H1 (cell line): ENCODE measurements around the gene SIN3B. TPM values are rescaled to one million over a fixed set of nuclear protein-coding genes. Genes with fewer than 3 reads are reported as not detected.

Experiments
- CTCF ChIA-PET: fragments of 300-600 bp; sonication (Branson Sonifier 250); formaldehyde crosslinking; loops from one replicate; lab custom pipeline; 2021; ENCODE audit not compliant: partially characterized antibody; lab: Charles Lee
- POLR2A ChIA-PET: fragments of 300-600 bp; sonication (Branson Sonifier 250); formaldehyde crosslinking; loops from one replicate; lab custom pipeline; 2021; ENCODE audit warnings: inconsistent platforms; ENCODE audit not compliant: partially characterized antibody; lab: Charles Lee
- DNase-seq, 2 experiments: peaks; one replicate each; pipeline versions ENCODE4 v3.0.0 to v3.0.0-alpha.2; 2010 to 2022; ENCODE audit warnings: low spot score in 2 of 2, low read depth in 1 of 2, mixed read lengths in 1 of 2
- FAIRE-seq: peaks from 2 replicates; lab custom pipeline; 2011; peaks lifted over from hg19 to GRCh38; lab: Jason Lieb, UNC
- H2AFZ ChIP-seq: 2 replicates; pipeline ENCODE4 v1.8.1; 2012; ENCODE audit warnings: low read length, inconsistent platforms
- H2AK5ac ChIP-seq: 2 replicates; pipeline ENCODE4 v1.6.1; 2013; ENCODE audit warnings: low read depth, low read length
- H2BK120ac ChIP-seq: replicated peaks from 2 replicates; pipeline ENCODE3; 2013; ENCODE audit warnings: low read depth, low read length, inconsistent platforms
- H2BK12ac ChIP-seq: 2 replicates; pipeline ENCODE4 v1.6.1; 2013; ENCODE audit warnings: low read depth, low read length
- H2BK15ac ChIP-seq: 2 replicates; pipeline ENCODE4 v1.6.1; 2013; ENCODE audit warnings: low read length
- H2BK20ac ChIP-seq: 2 replicates; pipeline ENCODE4 v1.6.1; 2013; ENCODE audit warnings: low read length
- H2BK5ac ChIP-seq: 2 replicates; pipeline ENCODE4 v1.6.1; 2013; ENCODE audit warnings: low read depth, low read length
- H3K14ac ChIP-seq: 2 replicates; pipeline ENCODE4 v1.6.1; 2013; ENCODE audit warnings: inconsistent platforms; ENCODE audit not compliant: insufficient read length
- H3K18ac ChIP-seq: 2 replicates; pipeline ENCODE4 v1.6.1; 2013; ENCODE audit warnings: low read length; ENCODE audit errors: extremely low read depth
- H3K23ac ChIP-seq: 2 replicates; pipeline ENCODE4 v1.6.1; 2013; ENCODE audit warnings: inconsistent platforms; ENCODE audit not compliant: insufficient read length
- H3K23me2 ChIP-seq: 2 replicates; pipeline ENCODE4 v1.6.1; 2013; ENCODE audit warnings: low read depth, low read length
- H3K27ac ChIP-seq: 2 replicates; pipeline ENCODE4 v1.6.1; 2011; ENCODE audit warnings: low read depth, low read length, inconsistent platforms
- H3K27me3 ChIP-seq, 4 experiments: replicated peaks in 1 of 4; 1 replicate in 1 of 4; 2 replicates in 3 of 4; pipeline versions ENCODE4 v1.6.1 to v1.8.1; 2011 to 2013; ENCODE audit warnings: low read length in 3 of 4, mild to moderate bottlenecking in 3 of 4, inconsistent platforms in 2 of 4, mixed read lengths in 2 of 4, moderate library complexity in 1 of 4; ENCODE audit not compliant: control insufficient read depth in 3 of 4, insufficient read depth in 3 of 4; ENCODE audit errors: extremely low read depth in 1 of 4
- H3K36me3 ChIP-seq, 4 experiments: 2 replicates each; pipeline versions ENCODE4 v1.6.1 to v1.8.1; 2011 to 2013; ENCODE audit warnings: mild to moderate bottlenecking in 4 of 4, low read length in 3 of 4, moderate library complexity in 2 of 4, control low read depth in 1 of 4, inconsistent platforms in 1 of 4; ENCODE audit not compliant: insufficient read depth in 4 of 4, control insufficient read depth in 2 of 4
- H3K4ac ChIP-seq: replicated peaks from 2 replicates; pipeline ENCODE3; 2013; ENCODE audit warnings: low read length, low read depth, mixed read lengths, inconsistent platforms; ENCODE audit not compliant: insufficient read length
- H3K4me1 ChIP-seq, 4 experiments: replicated peaks in 1 of 4; 1 replicate in 1 of 4; 2 replicates in 3 of 4; pipeline versions ENCODE4 v1.6.1 to v1.8.1; 2011 to 2013; ENCODE audit warnings: low read length in 3 of 4, inconsistent platforms in 2 of 4, mixed read lengths in 1 of 4; ENCODE audit not compliant: insufficient read depth in 4 of 4, control insufficient read depth in 3 of 4
- H3K4me2 ChIP-seq, 2 experiments: 2 replicates each; pipeline versions ENCODE4 v1.6.1 to v1.8.1; 2011 to 2013; ENCODE audit warnings: low read depth in 2 of 2, low read length in 2 of 2, control low read depth in 1 of 2, inconsistent platforms in 1 of 2, mild to moderate bottlenecking in 1 of 2; ENCODE audit not compliant: insufficient read depth in 1 of 2
- H3K4me3 ChIP-seq, 4 experiments: fragments of 200-600, 300-600 bp in 1 of 4; sonication (generic), shearing (Covaris generic), sonication (Bioruptor Twin) in 1 of 4; 2 replicates each; pipeline versions ENCODE4 v1.5.1 to v1.8.1; 2011 to 2016; ENCODE audit warnings: low read length in 4 of 4, low read depth in 3 of 4, control low read depth in 2 of 4, inconsistent platforms in 2 of 4, mild to moderate bottlenecking in 2 of 4, mixed read lengths in 1 of 4, moderate library complexity in 1 of 4; ENCODE audit not compliant: insufficient read depth in 2 of 4; ENCODE audit errors: extremely low read depth in 1 of 4
- H3K56ac ChIP-seq: replicated peaks from 2 replicates; pipeline ENCODE3; 2013; ENCODE audit warnings: low read depth, mild to moderate bottlenecking, mixed read lengths, low read length, inconsistent platforms; ENCODE audit not compliant: insufficient read length
- H3K79me1 ChIP-seq: 2 replicates; pipeline ENCODE4 v1.6.1; 2013; ENCODE audit warnings: low read depth, low read length, control low read depth
- H3K79me2 ChIP-seq, 2 experiments: 2 replicates each; pipeline versions ENCODE4 v1.6.1 to v1.8.1; 2012 to 2013; ENCODE audit warnings: low read length in 2 of 2, mild to moderate bottlenecking in 2 of 2, inconsistent platforms in 1 of 2; ENCODE audit not compliant: insufficient read depth in 2 of 2, control insufficient read depth in 1 of 2
- H3K9ac ChIP-seq, 4 experiments: replicated peaks in 1 of 4; 1 replicate in 1 of 4; 2 replicates in 3 of 4; pipeline versions ENCODE4 v1.6.1 to v1.8.1; 2011 to 2013; ENCODE audit warnings: low read depth in 3 of 4, low read length in 3 of 4, control low read depth in 2 of 4, mild to moderate bottlenecking in 2 of 4, moderate library complexity in 2 of 4, inconsistent platforms in 1 of 4; ENCODE audit errors: extremely low read depth in 1 of 4
- H3K9me3 ChIP-seq, 2 experiments: 2 replicates each; pipeline versions ENCODE4 v1.6.1 to v1.8.1; 2012 to 2013; ENCODE audit warnings: mild to moderate bottlenecking in 2 of 2, moderate library complexity in 2 of 2, control low read depth in 1 of 2, inconsistent platforms in 1 of 2, low read depth in 1 of 2, low read length in 1 of 2, mixed read lengths in 1 of 2; ENCODE audit not compliant: insufficient read depth in 2 of 2
- H4K20me1 ChIP-seq, 2 experiments: replicated peaks in 1 of 2; 2 replicates each; pipeline versions ENCODE3 to v1.8.1; 2011 to 2013; ENCODE audit warnings: inconsistent platforms in 2 of 2, low read length in 2 of 2, mild to moderate bottlenecking in 1 of 2; ENCODE audit not compliant: insufficient read depth in 2 of 2, control insufficient read depth in 1 of 2
- H4K5ac ChIP-seq: 2 replicates; pipeline ENCODE4 v1.6.1; 2013; ENCODE audit warnings: low read length, low read depth, mixed read lengths, inconsistent platforms; ENCODE audit not compliant: insufficient read length
- H4K8ac ChIP-seq: 2 replicates; pipeline ENCODE4 v1.8.0; 2013; ENCODE audit warnings: mild to moderate bottlenecking, moderate library complexity, low read length, inconsistent platforms; ENCODE audit not compliant: insufficient read depth; ENCODE audit errors: extremely low read depth
- H4K91ac ChIP-seq: replicated peaks from 2 replicates; pipeline ENCODE3; 2013; ENCODE audit warnings: low read length, mixed read lengths, inconsistent platforms; ENCODE audit not compliant: insufficient read length
- BACH1 ChIP-seq: IDR thresholded peaks from 2 replicates; pipeline ENCODE4 v1.6.1; 2012; ENCODE audit warnings: low read length, improper control_type of control experiment
- CTBP2 ChIP-seq: IDR thresholded peaks from 2 replicates; pipeline ENCODE4 v1.7.0; 2011; ENCODE audit warnings: borderline replicate concordance, mild to moderate bottlenecking, moderate library complexity, mixed read lengths, low read length; ENCODE audit not compliant: insufficient read depth, insufficient read length
- EP300 ChIP-seq, 2 experiments: IDR thresholded peaks; 1 replicate in 1 of 2; 2 replicates in 1 of 2; pipeline ENCODE4 v1.6.1; 2011 to 2012; ENCODE audit warnings: low read depth in 2 of 2, low read length in 2 of 2, mild to moderate bottlenecking in 2 of 2, borderline replicate concordance in 1 of 2, inconsistent platforms in 1 of 2, moderate library complexity in 1 of 2
- JUND ChIP-seq: IDR thresholded peaks from 2 replicates; pipeline ENCODE4 v1.6.1; 2011; ENCODE audit warnings: mild to moderate bottlenecking, improper control_type of control experiment, low read length
- NANOG ChIP-seq: IDR thresholded peaks from 2 replicates; pipeline ENCODE4 v1.6.1; 2011; ENCODE audit warnings: low read length, low read depth, mild to moderate bottlenecking, inconsistent platforms; ENCODE audit not compliant: insufficient read depth, poor library complexity, severe bottlenecking
- SAP30 ChIP-seq: fragments of 300-600 bp; sonication (generic); IDR thresholded peaks from 2 replicates; pipeline ENCODE4 v1.7.1; 2012; ENCODE audit warnings: low read length, moderate library complexity, mild to moderate bottlenecking, inconsistent platforms; ENCODE audit not compliant: insufficient read depth, insufficient replicate concordance
- SRF ChIP-seq: IDR thresholded peaks from 2 replicates; pipeline ENCODE4 v1.6.1; 2011; ENCODE audit warnings: mild to moderate bottlenecking, low read depth, low read length, moderate library complexity
- TAF1 ChIP-seq: IDR thresholded peaks from 2 replicates; pipeline ENCODE4 v1.6.1; 2011; ENCODE audit warnings: mild to moderate bottlenecking, low read depth, low read length
- WGBS, 2 experiments: shearing (Covaris generic) in 1 of 2; methylation state at CpG; one replicate each; pipeline versions ENCODE4 v1.1.6 to v1.1.7; 2013 to 2015; ENCODE audit warnings: low lambda C conversion rate in 2 of 2, mixed read lengths in 2 of 2, inconsistent platforms in 1 of 2, low coverage in 1 of 2, missing lambda C conversion rate in 1 of 2; ENCODE audit not compliant: insufficient replicate concordance in 2 of 2, insufficient coverage in 1 of 2, insufficient read length in 1 of 2; ENCODE audit errors: extremely low coverage in 1 of 2, missing lambda C conversion rate in 1 of 2; 5-methylcytosine and 5-hydroxymethylcytosine counted together
- polyA plus RNA-seq, 7 experiments: library from polyadenylated mRNA; depleted of rRNA in 3 of 7; stranded (reverse) in 5 of 7; unstranded in 2 of 7; fragments of >200 nt in 5 of 7; fragments of 200-250 nt in 2 of 7; gene quantifications; 1 replicate in 5 of 7; 2 replicates in 1 of 7; 4 replicates in 1 of 7; pipeline versions ENCODE4 v1.2.1 to v1.2.3, GENCODE V29; 2011 to 2013; ENCODE audit warnings: missing spikeins in 2 of 7, mixed read lengths in 2 of 7
- total RNA-seq: library from RNA; stranded (reverse); fragmentation: NEBNext Ultra II Directional; extraction: Animal tissue kit (Norgen Biotek cat#: 25700); gene quantifications from 2 replicates; pipeline ENCODE4 v1.2.1, GENCODE V29; 2021
- TF ChIP-seq, protein P1 (sequence below): IDR thresholded peaks from 2 replicates; pipeline ENCODE4 v1.6.1; 2012; ENCODE audit warnings: inconsistent platforms

The SIN3B gene
- total and polyA plus RNA-seq, 2 of the 8 experiments (the other 6 are each of a cell fraction or from before 2014, with no cell fraction given): 29.5 to 71.1 TPM

DNA sequence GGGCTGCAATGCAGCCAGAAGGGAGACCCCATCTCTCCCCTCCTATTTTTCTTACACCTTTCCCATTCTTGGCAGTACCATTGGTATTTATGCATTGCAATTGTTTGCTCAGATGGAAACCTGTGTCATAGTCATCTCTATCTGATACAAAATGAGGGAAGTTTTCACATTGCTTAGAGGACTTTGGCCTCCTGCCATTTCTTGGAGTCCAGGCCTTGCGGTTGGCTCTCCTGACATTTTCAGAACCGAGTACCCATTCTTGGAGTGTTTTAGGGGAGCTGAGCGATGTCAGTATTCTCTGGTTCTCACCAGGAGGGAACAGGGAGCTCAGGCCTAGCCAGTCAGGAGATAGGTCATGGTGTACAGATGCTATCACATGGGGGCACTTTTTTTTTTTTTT is 1.5 kb downstream of the SIN3B start:
- peaks cover 14 to 31% (median 27%) of the 10 kb centered on the region in 4 experiments for H3K36me3 ChIP-seq
- TF ChIP-seq NANOG (no peak), BACH1 (no peak), CTBP2 (no peak), EP300 (IDR thresholded peaks at IDR 0.05; ENCODE audit: borderline replicate concordance in 1 of 2, low read depth in 2 of 2, low read length in 2 of 2) (no peak), JUND (no peak), SRF (no peak), TAF1 (no peak), SAP30 (no peak)
- TF ChIP-seq, protein P1, sequence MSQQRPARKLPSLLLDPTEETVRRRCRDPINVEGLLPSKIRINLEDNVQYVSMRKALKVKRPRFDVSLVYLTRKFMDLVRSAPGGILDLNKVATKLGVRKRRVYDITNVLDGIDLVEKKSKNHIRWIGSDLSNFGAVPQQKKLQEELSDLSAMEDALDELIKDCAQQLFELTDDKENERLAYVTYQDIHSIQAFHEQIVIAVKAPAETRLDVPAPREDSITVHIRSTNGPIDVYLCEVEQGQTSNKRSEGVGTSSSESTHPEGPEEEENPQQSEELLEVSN: no peak
- TF ChIP-seq, all 59 proteins: peak for 0
- no peak for FAIRE-seq
- peaks cover 0 to 12% of the 10 kb centered on the region in 2 experiments; a peak in 2 of 4 replicates for H3K79me2 ChIP-seq
- POLR2A ChIA-PET: interaction anchor here (0.6 to 1.1 kb wide), 2 partner anchors 29 to 48 kb away, joined by 3 read pairs; no protein-coding TSS in a partner anchor
- peaks cover 0 to 6% (median 6%) of the 10 kb centered on the region in 4 experiments; a peak in 5 of 7 replicates for H3K4me1 ChIP-seq
- no peak overlapping the region for H4K5ac ChIP-seq
- H3K4ac ChIP-seq: no peak overlapping the region
- no peak overlapping the region for H3K23ac ChIP-seq
- no peak overlapping the region for H2BK5ac ChIP-seq
- no peak overlapping the region for H2BK12ac ChIP-seq
- no peak overlapping the region for H2AK5ac ChIP-seq
- CTCF ChIA-PET: no interaction called here
- no peak overlapping the region for H3K9ac ChIP-seq
- no peaks in the 10 kb centered on the region for H3K9me3 ChIP-seq
- no peak overlapping the region for H2BK20ac ChIP-seq
- H4K20me1 ChIP-seq: peaks cover 2% of the 10 kb centered on the region in 2 experiments
- no peaks in the 10 kb centered on the region for H3K23me2 ChIP-seq
- H3K79me1 ChIP-seq: no peaks in the 10 kb centered on the region; the same call in 1 of the 2 replicates
- peak overlapping the region; percentile 72 to 83; a peak in 3 of 4 replicates for H3K4me2 ChIP-seq
- H4K8ac ChIP-seq: no peak overlapping the region
- 94% methylated on average over 3 of the region's 3 CpGs; no CpG with 5 or more reads in 1 of the 2 experiments for WGBS, 2 experiments
- peak overlapping the region in 1 of 4 experiments; percentile 87; a peak in 2 of 8 replicates for H3K4me3 ChIP-seq
- no peak for DNase-seq
- H3K27me3 ChIP-seq: no peaks in the 10 kb centered on the region
- H4K91ac ChIP-seq: no peak overlapping the region
- H2BK15ac ChIP-seq: no peak overlapping the region
- no peak overlapping the region for H3K56ac ChIP-seq
- H3K27ac ChIP-seq: no peak overlapping the region
- H2BK120ac ChIP-seq: no peak overlapping the region
- H3K18ac ChIP-seq: no peak overlapping the region
- H2AFZ ChIP-seq: no peak overlapping the region
- H3K14ac ChIP-seq: no peak overlapping the region
